Panc1 (cell line): ENCODE data around the gene H6PD. TPM values are rescaled to one million over a fixed set of nuclear protein-coding genes. Genes with fewer than 3 reads are reported as not detected.
A peak's percentile ranks its signal among the peaks of the same experiment; 100 is the strongest.

ENCODE experiments used
- ATAC-seq: fragments of 200-7000 bp; cut with Tn5 transposase; 2 replicates; pipeline ENCODE4 v1.9.1; 2020; ENCODE audit warnings: mild to moderate bottlenecking, moderate library complexity
- BruUV-seq: library from RNA; stranded (reverse); fragments of 400-500 nt; replicated peaks from 2 replicates; lab custom pipeline; 2021; lab: Mats Ljungman, UMichigan
- CTCF ChIA-PET: fragments of 300-600 bp; sonication (Branson Sonifier 250); formaldehyde crosslinking; loops from one replicate; lab custom pipeline; 2022; ENCODE audit warnings: antibody characterized with exemption; lab: Charles Lee
- POLR2A ChIA-PET: fragments of 300-600 bp; sonication (Branson Sonifier 250); formaldehyde crosslinking; loops from one replicate; lab custom pipeline; 2022; ENCODE audit warnings: antibody characterized with exemption; lab: Charles Lee
- DNase-seq: peaks from one replicate; pipeline ENCODE4 v3.0.0-alpha.2; 2010; ENCODE audit warnings: low read depth, low spot score
- H3K27ac ChIP-seq: 2 replicates; pipeline ENCODE4 v1.5.1; 2011; ENCODE audit warnings: mild to moderate bottlenecking, low read length, inconsistent platforms
- H3K27me3 ChIP-seq: fragments of 200-500 bp; sonication (Bioruptor generic); 2 replicates; pipeline ENCODE4 v1.6.0; 2014; ENCODE audit warnings: low read length, inconsistent platforms; ENCODE audit not compliant: control insufficient read depth, insufficient read depth
- H3K36me3 ChIP-seq: fragments of 200-500 bp; sonication (Bioruptor generic); 2 replicates; pipeline ENCODE4 v1.5.1; 2014; ENCODE audit warnings: inconsistent platforms, mild to moderate bottlenecking, low read length, moderate library complexity; ENCODE audit not compliant: control insufficient read depth, insufficient read depth
- H3K4me1 ChIP-seq: 2 replicates; pipeline ENCODE4 v1.5.1; 2011; ENCODE audit warnings: inconsistent platforms, mild to moderate bottlenecking, low read length, moderate library complexity; ENCODE audit not compliant: control insufficient read depth, insufficient read depth
- H3K4me3 ChIP-seq, 2 experiments: 2 replicates each; pipeline ENCODE4 v1.5.1; 2011 to 2012; ENCODE audit warnings: low read depth in 2 of 2, low read length in 2 of 2, mild to moderate bottlenecking in 2 of 2, inconsistent platforms in 1 of 2, moderate library complexity in 1 of 2
- H3K9me3 ChIP-seq: fragments of 200-500 bp; sonication (Bioruptor generic); 2 replicates; pipeline ENCODE4 v1.5.1; 2014; ENCODE audit warnings: low read depth, mild to moderate bottlenecking, inconsistent platforms, low read length, moderate library complexity; ENCODE audit not compliant: control insufficient read depth, insufficient read depth
- CTCF ChIP-seq: fragments of 450-650 bp; IDR thresholded peaks from 2 replicates; pipeline ENCODE4 v1.5.1; 2017; ENCODE audit warnings: mild to moderate bottlenecking
- POLR2AphosphoS5 ChIP-seq: IDR thresholded peaks from 2 replicates; pipeline ENCODE4 v1.6.1; 2012; ENCODE audit warnings: mild to moderate bottlenecking, low read depth, low read length, moderate library complexity
- REST ChIP-seq, 2 experiments: IDR thresholded peaks; 2 replicates each; pipeline ENCODE4 v1.6.1; 2011 to 2012; ENCODE audit warnings: low read depth in 2 of 2, control low read depth in 1 of 2, low read length in 1 of 2, mild to moderate bottlenecking in 1 of 2, moderate library complexity in 1 of 2; ENCODE audit not compliant: insufficient read depth in 1 of 2
- SIN3A ChIP-seq: IDR thresholded peaks from 2 replicates; pipeline ENCODE4 v1.6.1; 2012; ENCODE audit warnings: low read depth, mild to moderate bottlenecking, low read length, moderate library complexity, borderline replicate concordance; ENCODE audit not compliant: insufficient read depth
- TCF7L2 ChIP-seq: IDR thresholded peaks from 2 replicates; pipeline ENCODE4 v1.6.1; 2011; ENCODE audit warnings: mild to moderate bottlenecking, low read depth, low read length, inconsistent platforms
- in situ Hi-C: cut with HindIII; loops from 2 replicates; pipeline ENCODE4 v1.10.0; 2016; ENCODE audit warnings: low sequenced_read_pairs, low pct_unique_long_range_greater_than_20kb
- intact Hi-C: fragments of 100-400 bp; cut with micrococcal nuclease; formaldehyde crosslinking; loops from one replicate; pipeline ENCODE4 v1.10.0; 2022; ENCODE audit not compliant: unreplicated experiment
- total RNA-seq: library from RNA; stranded (reverse); gene quantifications from one replicate; pipeline ENCODE4 v1.2.1, GENCODE V29; 2021; ENCODE audit not compliant: unreplicated experiment

H6PD gene
- total RNA-seq, 1 experiment from 2014 or later: 23.5 TPM

- CTCF ChIA-PET: no interaction called here
- BruUV-seq: TSS peak; percentile 55
- in situ Hi-C loops: no loop called here
These were observed 19.0 kb downstream of the H6PD start for GRCh38 chr1:9253453-9254105.

GRCh38 chr1:9256332-9256731, 21.8 kb downstream of the H6PD start:
- CTCF ChIA-PET: interaction anchor here (0.7 kb wide), 1 partner anchor 407 kb away, joined by 3 read pairs; no protein-coding TSS in a partner anchor
- POLR2A ChIA-PET: no interaction called here

More at GRCh38 chr1:9253453-9254105, 19.0 kb downstream of the H6PD start:
- peaks cover 2% of the 10 kb centered on the region; the same call in 1 of the 2 replicates for H3K4me1 ChIP-seq
- no peak for TF ChIP-seq POLR2AphosphoS5
- TF ChIP-seq CTCF: no peak
- TF ChIP-seq REST (IDR thresholded peaks at IDR 0.05; ENCODE audit: insufficient read depth in 1 of 2, low read depth in 2 of 2, low read length in 1 of 2): no peak
- TF ChIP-seq TCF7L2: no peak
- TF ChIP-seq SIN3A: no peak
- no peaks in the 10 kb centered on the region for H3K9me3 ChIP-seq
- no peak for ATAC-seq
- no peak overlapping the region for H3K4me3 ChIP-seq
- H3K36me3 ChIP-seq: no peaks in the 10 kb centered on the region
- H3K27ac ChIP-seq: no peak overlapping the region
- POLR2A ChIA-PET: no interaction called here
- intact Hi-C loops: no loop called here
- no peak for DNase-seq
- H3K27me3 ChIP-seq: no peaks in the 10 kb centered on the region

More at GRCh38 chr1:9256332-9256731, 21.8 kb downstream of the H6PD start:
- BruUV-seq: no TSS peak
- in situ Hi-C loops: no loop called here
- Histone ChIP-seq H3K4me3 (no peak overlapping the region), H3K4me1 (no peaks in the 10 kb centered on the region), H3K9me3 (no peaks in the 10 kb centered on the region), H3K36me3 (no peaks in the 10 kb centered on the region), H3K27me3 (no peaks in the 10 kb centered on the region), H3K27ac (no peak overlapping the region)
- DNase-seq (no peak), ATAC-seq (no peak)
- intact Hi-C loops: no loop called here
- TF ChIP-seq POLR2AphosphoS5: no peak
- no peak for TF ChIP-seq REST (IDR thresholded peaks at IDR 0.05; ENCODE audit: insufficient read depth in 1 of 2, low read depth in 2 of 2, low read length in 1 of 2)
- no peak for TF ChIP-seq SIN3A
- no peak for TF ChIP-seq TCF7L2
- no peak for TF ChIP-seq CTCF
